ENCODE measurements around the gene SCAF11. TPM values are rescaled to one million over a fixed set of nuclear protein-coding genes. Genes with fewer than 3 reads are reported as not detected.

SCAF11 gene
- total and polyA plus RNA-seq, 10 of the 15 experiments (the other 5 are each of a cell fraction or from before 2014, with no cell fraction given), result 42.0 to 153 (median 100) TPM

DNA sequence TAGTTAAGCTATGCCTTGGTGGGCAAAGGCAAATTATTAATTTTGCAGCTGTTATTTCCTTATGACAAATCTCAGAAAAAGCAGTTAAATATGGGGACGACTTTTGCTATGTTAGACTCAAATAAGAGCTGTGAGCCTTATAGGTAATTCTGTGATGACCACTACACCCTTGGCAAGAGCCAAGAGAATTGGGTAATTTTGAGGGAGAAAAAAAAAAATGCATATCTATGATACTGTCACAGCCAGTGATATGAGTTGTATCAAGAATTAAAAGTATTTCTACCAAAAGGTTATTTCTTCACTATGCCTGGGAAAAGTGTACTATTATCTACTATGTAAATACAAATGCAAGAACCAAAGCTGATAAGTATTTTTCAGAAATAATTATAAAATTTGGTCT lies 43.9 kb downstream of the SCAF11 start:
- 100% methylated on average over 1 of the region's 1 CpG for WGBS (ENCODE audit: insufficient coverage, insufficient replicate concordance, low lambda C conversion rate, missing lambda C conversion rate)
- H3K9ac ChIP-seq (ENCODE audit: control insufficient read depth, insufficient read depth, low read length), result no peak overlapping the region
- H3K4me2 ChIP-seq (ENCODE audit: control insufficient read depth, insufficient read depth), result no peak overlapping the region
- no peak overlapping the region for H2AFZ ChIP-seq (ENCODE audit: control insufficient read depth, low read depth, low read length)
- in situ Hi-C loops (cut with MboI) (no loop called here), intact Hi-C loops (cut with micrococcal nuclease; ENCODE audit: unreplicated experiment) (no loop called here)
- ATAC-seq (no peak), FAIRE-seq (no peak), DNase-seq (ENCODE audit: low read depth, low spot score) (no peak)
- BruUV-seq (replicated peaks), result no TSS peak
- ChIA-PET RAD21 (ENCODE audit: unreplicated experiment) (no interaction called here), SMC1A (ENCODE audit: uncharacterized antibody, unreplicated experiment) (interaction anchor here (0.7 to 1.4 kb wide), 5 partner anchors 12 to 222 kb away, joined by 3 read pairs; no protein-coding TSS in a partner anchor), CTCF (interaction anchor here (0.7 to 1.5 kb wide), 2 partner anchors 9 to 402 kb away, joined by 3 to 4 read pairs; no protein-coding TSS in a partner anchor), POLR2A (no interaction called here)
- no peaks in the 10 kb centered on the region for H3K4me1 ChIP-seq (ENCODE audit: control insufficient read depth, insufficient read depth, low read length)
- H3K36me3 ChIP-seq (ENCODE audit: control insufficient read depth in 2 of 2, insufficient read depth in 2 of 2, low read length in 1 of 2), result peaks cover 2 to 41% of the 10 kb centered on the region in 2 experiments
- H3K4me3 ChIP-seq, result no peak overlapping the region
- TF ChIP-seq ATF7 (IDR thresholded peaks at IDR 0.05; ENCODE audit: low read depth) (no peak), RCOR1 (conservative IDR thresholded peaks at IDR 0.05; ENCODE audit: low read depth, low read length) (no peak)
- TF ChIP-seq, protein P1, sequence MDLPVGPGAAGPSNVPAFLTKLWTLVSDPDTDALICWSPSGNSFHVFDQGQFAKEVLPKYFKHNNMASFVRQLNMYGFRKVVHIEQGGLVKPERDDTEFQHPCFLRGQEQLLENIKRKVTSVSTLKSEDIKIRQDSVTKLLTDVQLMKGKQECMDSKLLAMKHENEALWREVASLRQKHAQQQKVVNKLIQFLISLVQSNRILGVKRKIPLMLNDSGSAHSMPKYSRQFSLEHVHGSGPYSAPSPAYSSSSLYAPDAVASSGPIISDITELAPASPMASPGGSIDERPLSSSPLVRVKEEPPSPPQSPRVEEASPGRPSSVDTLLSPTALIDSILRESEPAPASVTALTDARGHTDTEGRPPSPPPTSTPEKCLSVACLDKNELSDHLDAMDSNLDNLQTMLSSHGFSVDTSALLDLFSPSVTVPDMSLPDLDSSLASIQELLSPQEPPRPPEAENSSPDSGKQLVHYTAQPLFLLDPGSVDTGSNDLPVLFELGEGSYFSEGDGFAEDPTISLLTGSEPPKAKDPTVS (IDR thresholded peaks at IDR 0.05; ENCODE audit: low read depth, low read length), result no peak
- TF ChIP-seq, protein P2, sequence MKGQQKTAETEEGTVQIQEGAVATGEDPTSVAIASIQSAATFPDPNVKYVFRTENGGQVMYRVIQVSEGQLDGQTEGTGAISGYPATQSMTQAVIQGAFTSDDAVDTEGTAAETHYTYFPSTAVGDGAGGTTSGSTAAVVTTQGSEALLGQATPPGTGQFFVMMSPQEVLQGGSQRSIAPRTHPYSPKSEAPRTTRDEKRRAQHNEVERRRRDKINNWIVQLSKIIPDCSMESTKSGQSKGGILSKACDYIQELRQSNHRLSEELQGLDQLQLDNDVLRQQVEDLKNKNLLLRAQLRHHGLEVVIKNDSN (IDR thresholded peaks at IDR 0.05; ENCODE audit: borderline replicate concordance, extremely low read length, insufficient read depth, low read depth, low read length), result no peak
- no peaks in the 10 kb centered on the region for H3K27me3 ChIP-seq (replicated peaks in 1 of 2; ENCODE audit: control insufficient read depth in 2 of 2, insufficient read depth in 2 of 2, low read length in 1 of 2)
- H3K9me3 ChIP-seq (replicated peaks; ENCODE audit: control insufficient read depth, insufficient read depth, low read length), result no peaks in the 10 kb centered on the region
- H3K79me2 ChIP-seq (ENCODE audit: control insufficient read depth, insufficient read depth, low read length), result no peaks in the 10 kb centered on the region
- no peak overlapping the region for H3K27ac ChIP-seq (ENCODE audit: control insufficient read depth, insufficient read depth)
- H4K20me1 ChIP-seq (ENCODE audit: control insufficient read depth, insufficient read depth), result no peaks in the 10 kb centered on the region

DNA sequence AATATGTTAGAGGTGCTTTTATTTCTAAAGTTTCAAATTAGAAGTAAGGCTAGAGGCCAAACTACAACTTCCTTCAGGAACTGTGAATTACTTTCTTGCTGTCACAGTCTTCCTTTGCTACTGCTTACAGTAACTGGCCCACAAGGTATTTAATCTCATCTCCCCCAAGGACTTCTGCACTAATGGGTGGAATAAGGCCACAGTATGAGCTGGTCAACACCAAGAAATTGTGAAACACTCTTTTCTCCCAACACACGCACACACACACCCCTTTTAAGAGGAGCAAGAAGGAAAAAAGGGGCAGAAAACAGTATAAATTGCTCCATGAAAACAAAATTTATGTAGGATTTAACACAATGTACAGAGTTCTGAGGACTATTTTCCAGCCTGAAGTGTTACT lies 45.6 kb downstream of the SCAF11 start:
- Histone ChIP-seq H2AFZ (ENCODE audit: control insufficient read depth, low read depth, low read length) (no peak overlapping the region), H3K9me3 (replicated peaks; ENCODE audit: control insufficient read depth, insufficient read depth, low read length) (no peaks in the 10 kb centered on the region), H3K4me2 (ENCODE audit: control insufficient read depth, insufficient read depth) (no peak overlapping the region), H4K20me1 (ENCODE audit: control insufficient read depth, insufficient read depth) (no peaks in the 10 kb centered on the region), H3K9ac (ENCODE audit: control insufficient read depth, insufficient read depth, low read length) (no peak overlapping the region), H3K4me1 (ENCODE audit: control insufficient read depth, insufficient read depth, low read length) (no peaks in the 10 kb centered on the region), H3K79me2 (ENCODE audit: control insufficient read depth, insufficient read depth, low read length) (no peaks in the 10 kb centered on the region), H3K27ac (ENCODE audit: control insufficient read depth, insufficient read depth) (no peak overlapping the region), H3K27me3 (replicated peaks in 1 of 2; ENCODE audit: control insufficient read depth in 2 of 2, insufficient read depth in 2 of 2, low read length in 1 of 2) (no peaks in the 10 kb centered on the region), H3K4me3 (no peak overlapping the region), H3K36me3 (ENCODE audit: control insufficient read depth in 2 of 2, insufficient read depth in 2 of 2, low read length in 1 of 2) (peaks cover 2 to 43% of the 10 kb centered on the region in 2 experiments)
- ChIA-PET SMC1A (ENCODE audit: uncharacterized antibody, unreplicated experiment) (interaction anchor here (1.1 kb wide), 1 partner anchor 9 kb away, joined by 4 read pairs; no protein-coding TSS in a partner anchor), RAD21 (ENCODE audit: unreplicated experiment) (no interaction called here), POLR2A (no interaction called here), CTCF (interaction anchor here (0.8 kb wide), 1 partner anchor 9 kb away, joined by 3 read pairs; no protein-coding TSS in a partner anchor)
- in situ Hi-C loops (cut with MboI), result no loop called here
- ATAC-seq (no peak), DNase-seq (ENCODE audit: low read depth, low spot score) (no peak), FAIRE-seq (no peak)
- BruUV-seq (replicated peaks), result no TSS peak
- intact Hi-C loops (cut with micrococcal nuclease; ENCODE audit: unreplicated experiment), result no loop called here
- 89% methylated on average over 1 of the region's 1 CpG for WGBS (ENCODE audit: insufficient coverage, insufficient replicate concordance, low lambda C conversion rate, missing lambda C conversion rate)
- TF ChIP-seq KDM1A (IDR thresholded peaks at IDR 0.05; ENCODE audit: borderline replicate concordance) (no peak), ZBED1 (IDR thresholded peaks at IDR 0.05; ENCODE audit: borderline replicate concordance) (no peak)
- TF ChIP-seq, protein P3, sequence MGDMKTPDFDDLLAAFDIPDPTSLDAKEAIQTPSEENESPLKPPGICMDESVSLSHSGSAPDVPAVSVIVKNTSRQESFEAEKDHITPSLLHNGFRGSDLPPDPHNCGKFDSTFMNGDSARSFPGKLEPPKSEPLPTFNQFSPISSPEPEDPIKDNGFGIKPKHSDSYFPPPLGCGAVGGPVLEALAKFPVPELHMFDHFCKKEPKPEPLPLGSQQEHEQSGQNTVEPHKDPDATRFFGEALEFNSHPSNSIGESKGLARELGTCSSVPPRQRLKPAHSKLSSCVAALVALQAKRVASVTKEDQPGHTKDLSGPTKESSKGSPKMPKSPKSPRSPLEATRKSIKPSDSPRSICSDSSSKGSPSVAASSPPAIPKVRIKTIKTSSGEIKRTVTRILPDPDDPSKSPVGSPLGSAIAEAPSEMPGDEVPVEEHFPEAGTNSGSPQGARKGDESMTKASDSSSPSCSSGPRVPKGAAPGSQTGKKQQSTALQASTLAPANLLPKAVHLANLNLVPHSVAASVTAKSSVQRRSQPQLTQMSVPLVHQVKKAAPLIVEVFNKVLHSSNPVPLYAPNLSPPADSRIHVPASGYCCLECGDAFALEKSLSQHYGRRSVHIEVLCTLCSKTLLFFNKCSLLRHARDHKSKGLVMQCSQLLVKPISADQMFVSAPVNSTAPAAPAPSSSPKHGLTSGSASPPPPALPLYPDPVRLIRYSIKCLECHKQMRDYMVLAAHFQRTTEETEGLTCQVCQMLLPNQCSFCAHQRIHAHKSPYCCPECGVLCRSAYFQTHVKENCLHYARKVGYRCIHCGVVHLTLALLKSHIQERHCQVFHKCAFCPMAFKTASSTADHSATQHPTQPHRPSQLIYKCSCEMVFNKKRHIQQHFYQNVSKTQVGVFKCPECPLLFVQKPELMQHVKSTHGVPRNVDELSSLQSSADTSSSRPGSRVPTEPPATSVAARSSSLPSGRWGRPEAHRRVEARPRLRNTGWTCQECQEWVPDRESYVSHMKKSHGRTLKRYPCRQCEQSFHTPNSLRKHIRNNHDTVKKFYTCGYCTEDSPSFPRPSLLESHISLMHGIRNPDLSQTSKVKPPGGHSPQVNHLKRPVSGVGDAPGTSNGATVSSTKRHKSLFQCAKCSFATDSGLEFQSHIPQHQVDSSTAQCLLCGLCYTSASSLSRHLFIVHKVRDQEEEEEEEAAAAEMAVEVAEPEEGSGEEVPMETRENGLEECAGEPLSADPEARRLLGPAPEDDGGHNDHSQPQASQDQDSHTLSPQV (IDR thresholded peaks at IDR 0.05), result no peak
